Astrocyte (in vitro differentiated cells and primary cell): Measurements from ENCODE around the gene HOXB4. TPM values are rescaled to one million over a fixed set of nuclear protein-coding genes. Genes with fewer than 3 reads are reported as not detected.

ENCODE experiments used
- DNase-seq: peaks from one replicate; pipeline ENCODE4 v3.0.0-alpha.2; 2010; ENCODE audit warnings: low read depth
- FAIRE-seq: peaks from 2 replicates; lab custom pipeline; 2011; peaks lifted over from hg19 to GRCh38; lab: Jason Lieb, UNC
- H2AFZ ChIP-seq: 2 replicates; pipeline ENCODE4 v1.6.0; 2012; ENCODE audit warnings: low read depth, low read length, inconsistent platforms
- H3K27ac ChIP-seq: 2 replicates; pipeline ENCODE4 v1.5.1; 2011; ENCODE audit warnings: low read depth, low read length, inconsistent platforms
- H3K27me3 ChIP-seq: 2 replicates; pipeline ENCODE4 v1.6.0; 2011; ENCODE audit warnings: low read length, inconsistent platforms; ENCODE audit not compliant: insufficient read depth
- H3K36me3 ChIP-seq: 2 replicates; pipeline ENCODE4 v1.5.1; 2011; ENCODE audit warnings: low read length, inconsistent platforms; ENCODE audit not compliant: insufficient read depth
- H3K4me1 ChIP-seq: 2 replicates; pipeline ENCODE4 v1.5.1; 2011; ENCODE audit warnings: low read length, inconsistent platforms; ENCODE audit not compliant: insufficient read depth
- H3K4me2 ChIP-seq: 2 replicates; pipeline ENCODE4 v1.6.0; 2012; ENCODE audit warnings: low read length, inconsistent platforms
- H3K4me3 ChIP-seq: 2 replicates; pipeline ENCODE4 v1.5.1; 2011; ENCODE audit warnings: low read depth, mild to moderate bottlenecking, low read length, inconsistent platforms; ENCODE audit not compliant: insufficient read depth
- H3K79me2 ChIP-seq: 2 replicates; pipeline ENCODE4 v1.6.0; 2012; ENCODE audit warnings: mild to moderate bottlenecking, low read length, inconsistent platforms; ENCODE audit not compliant: insufficient read depth
- H3K9ac ChIP-seq: 2 replicates; pipeline ENCODE4 v1.6.0; 2012; ENCODE audit warnings: mild to moderate bottlenecking, low read length, inconsistent platforms
- H3K9me3 ChIP-seq: 2 replicates; pipeline ENCODE4 v1.5.1; 2012; ENCODE audit warnings: low read depth, mild to moderate bottlenecking, low read length, inconsistent platforms; ENCODE audit not compliant: insufficient read depth
- H4K20me1 ChIP-seq: 2 replicates; pipeline ENCODE4 v1.6.0; 2012; ENCODE audit warnings: low read length, inconsistent platforms; ENCODE audit not compliant: insufficient read depth
- H3K27ac Mint-ChIP-seq: one replicate; pipeline ENCODE4 v1.8.0; 2021; ENCODE audit warnings: mild to moderate bottlenecking, mixed read lengths; ENCODE audit not compliant: unreplicated experiment
- H3K27me3 Mint-ChIP-seq: one replicate; pipeline ENCODE4 v1.8.0; 2021; ENCODE audit warnings: low read depth, mixed read lengths; ENCODE audit not compliant: unreplicated experiment
- H3K36me3 Mint-ChIP-seq: one replicate; pipeline ENCODE4 v1.8.0; 2021; ENCODE audit warnings: low read depth, mixed read lengths; ENCODE audit not compliant: unreplicated experiment
- H3K4me1 Mint-ChIP-seq: one replicate; pipeline ENCODE4 v1.8.0; 2021; ENCODE audit warnings: low read depth, mixed read lengths; ENCODE audit not compliant: unreplicated experiment
- H3K4me3 Mint-ChIP-seq: one replicate; pipeline ENCODE4 v1.8.0; 2021; ENCODE audit warnings: mild to moderate bottlenecking, moderate library complexity, mixed read lengths; ENCODE audit not compliant: unreplicated experiment
- H3K9me3 Mint-ChIP-seq: one replicate; pipeline ENCODE4 v1.8.0; 2021; ENCODE audit warnings: mild to moderate bottlenecking, mixed read lengths; ENCODE audit not compliant: unreplicated experiment
- EZH2 ChIP-seq: IDR thresholded peaks from 2 replicates; pipeline ENCODE4 v1.6.1; 2012; ENCODE audit warnings: mild to moderate bottlenecking, low read length, inconsistent platforms; ENCODE audit not compliant: insufficient read depth
- total RNA-seq: library from RNA; stranded (reverse); gene quantifications from 2 replicates; pipeline ENCODE4 v1.2.1, GENCODE V29; 2021
- TF ChIP-seq, protein P1 (sequence below): IDR thresholded peaks from 2 replicates; pipeline ENCODE4 v1.5.1; 2011; ENCODE audit warnings: low read depth, mild to moderate bottlenecking, inconsistent platforms, low read length, moderate library complexity; ENCODE audit not compliant: insufficient read depth

Gene HOXB4
- total RNA-seq, 1 donor from 2014 or later = not detected

DNA sequence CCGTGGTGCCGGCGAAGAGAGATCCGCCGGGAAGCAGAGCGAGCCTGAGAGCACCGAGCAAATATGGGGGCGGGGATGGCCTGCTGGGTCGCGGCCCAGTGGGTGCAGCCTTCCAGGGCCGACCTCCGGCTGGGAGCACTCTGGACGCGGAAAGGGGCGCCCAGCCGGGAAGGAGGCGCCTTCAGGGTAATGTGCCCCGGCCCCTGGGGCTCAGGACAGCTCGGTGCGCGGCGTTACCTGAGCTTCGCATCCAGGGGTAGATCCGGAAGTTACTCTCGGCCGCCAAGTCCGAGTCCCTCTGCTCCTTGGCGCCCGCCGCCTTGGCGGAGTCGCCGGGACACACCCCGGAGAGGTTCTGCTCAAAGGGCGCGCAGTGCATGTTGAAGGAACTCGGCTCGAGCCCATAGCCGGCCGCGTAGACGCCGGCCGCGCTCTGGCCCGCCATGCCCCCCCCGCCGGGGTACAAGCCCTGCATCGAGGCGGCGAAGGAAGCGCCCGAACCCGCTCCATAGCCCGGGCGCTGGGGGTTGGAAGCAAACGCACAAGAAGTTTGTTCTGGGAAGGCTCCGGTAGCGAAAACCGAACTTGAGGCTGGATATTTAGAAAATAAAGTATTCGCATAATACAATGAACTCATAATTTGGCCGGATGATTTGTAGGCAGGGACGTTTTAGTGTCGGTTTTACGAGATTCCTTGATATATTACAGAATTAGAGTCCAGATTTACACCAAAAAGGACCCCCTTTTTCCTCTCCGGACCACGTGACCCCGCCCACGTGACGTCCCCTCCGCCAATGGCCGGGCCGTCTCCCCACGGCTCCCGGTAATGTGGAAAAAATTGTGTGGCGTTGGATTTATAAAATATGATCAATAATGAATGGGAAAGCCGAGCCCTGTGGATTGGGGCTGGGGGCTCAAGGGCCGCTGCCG, 32.4 kb upstream of the HOXB4 start, which contains the start of gene HOXB7:
TSS of gene HOXB7 (minus strand) at position 736 of the 930 bp plus-strand sequence. CDS start at position 637, 99 bp downstream.
- peak within 1 kb of the TSS; percentile 74 for H3K4me2 ChIP-seq
- Mint-ChIP-seq H3K4me1 (no peaks in the 10 kb centered on the region), H3K9me3 (peaks cover 37% of the 10 kb centered on the region), H3K4me3 (no peak within 1 kb of the TSS), H3K36me3 (no peaks in the 10 kb centered on the region), H3K27me3 (peaks cover 77% of the 10 kb centered on the region), H3K27ac (peak within 1 kb of the TSS; percentile 62)
- H3K36me3 ChIP-seq = no peaks in the 10 kb centered on the region
- peaks cover 4% of the 10 kb centered on the region for H3K4me1 ChIP-seq
- H3K27ac ChIP-seq = no peak within 1 kb of the TSS
- H3K9ac ChIP-seq = no peak within 1 kb of the TSS
- peaks cover 21% of the 10 kb centered on the region for H4K20me1 ChIP-seq
- FAIRE-seq = no peak
- no peaks in the 10 kb centered on the region for H3K79me2 ChIP-seq
- TF ChIP-seq, protein P1, sequence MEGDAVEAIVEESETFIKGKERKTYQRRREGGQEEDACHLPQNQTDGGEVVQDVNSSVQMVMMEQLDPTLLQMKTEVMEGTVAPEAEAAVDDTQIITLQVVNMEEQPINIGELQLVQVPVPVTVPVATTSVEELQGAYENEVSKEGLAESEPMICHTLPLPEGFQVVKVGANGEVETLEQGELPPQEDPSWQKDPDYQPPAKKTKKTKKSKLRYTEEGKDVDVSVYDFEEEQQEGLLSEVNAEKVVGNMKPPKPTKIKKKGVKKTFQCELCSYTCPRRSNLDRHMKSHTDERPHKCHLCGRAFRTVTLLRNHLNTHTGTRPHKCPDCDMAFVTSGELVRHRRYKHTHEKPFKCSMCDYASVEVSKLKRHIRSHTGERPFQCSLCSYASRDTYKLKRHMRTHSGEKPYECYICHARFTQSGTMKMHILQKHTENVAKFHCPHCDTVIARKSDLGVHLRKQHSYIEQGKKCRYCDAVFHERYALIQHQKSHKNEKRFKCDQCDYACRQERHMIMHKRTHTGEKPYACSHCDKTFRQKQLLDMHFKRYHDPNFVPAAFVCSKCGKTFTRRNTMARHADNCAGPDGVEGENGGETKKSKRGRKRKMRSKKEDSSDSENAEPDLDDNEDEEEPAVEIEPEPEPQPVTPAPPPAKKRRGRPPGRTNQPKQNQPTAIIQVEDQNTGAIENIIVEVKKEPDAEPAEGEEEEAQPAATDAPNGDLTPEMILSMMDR = no peak
- TF ChIP-seq EZH2 = peak; percentile 98
- peak within 1 kb of the TSS; percentile 60 for H2AFZ ChIP-seq
- no peak for DNase-seq
- peak within 1 kb of the TSS; percentile 29 for H3K4me3 ChIP-seq
- H3K9me3 ChIP-seq = peaks cover 3% of the 10 kb centered on the region
- peaks cover 85% of the 10 kb centered on the region for H3K27me3 ChIP-seq

DNA sequence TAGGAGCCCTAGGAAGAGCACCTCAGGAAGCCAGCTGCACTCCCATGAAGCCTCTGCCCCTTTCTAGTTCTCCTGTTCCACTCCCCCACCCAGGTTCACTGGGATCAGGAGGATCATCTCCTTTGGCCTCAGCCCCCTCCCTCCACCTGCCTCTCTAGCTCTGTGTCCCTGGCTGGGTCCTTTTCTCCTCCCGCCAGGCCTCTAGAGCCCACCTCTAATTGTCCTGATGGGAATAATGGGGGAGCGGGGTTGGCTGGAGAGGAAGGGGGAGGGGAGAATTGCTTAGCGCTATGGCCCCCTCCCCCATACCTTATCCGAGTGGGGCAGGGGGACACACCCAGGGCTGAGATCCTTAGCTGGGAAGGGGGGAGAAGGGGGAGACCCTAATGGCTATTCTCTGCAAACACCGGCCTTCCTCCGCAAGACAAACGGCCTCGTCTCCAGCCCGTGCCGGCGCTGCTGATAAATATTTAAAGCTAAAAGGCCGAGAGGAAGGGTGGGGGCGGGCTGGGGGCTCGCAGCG, 31.7 kb upstream of the HOXB4 start:
- no peak overlapping the region for H3K4me3 ChIP-seq
- DNase-seq (no peak), FAIRE-seq (no peak)
- no peak overlapping the region for H3K27ac ChIP-seq
- Mint-ChIP-seq H3K4me3 (no peak overlapping the region), H3K9me3 (peaks cover 34% of the 10 kb centered on the region), H3K36me3 (no peaks in the 10 kb centered on the region), H3K27ac (no peak overlapping the region), H3K27me3 (peaks cover 78% of the 10 kb centered on the region), H3K4me1 (no peaks in the 10 kb centered on the region)
- no peaks in the 10 kb centered on the region for H3K79me2 ChIP-seq
- no peaks in the 10 kb centered on the region for H3K36me3 ChIP-seq
- TF ChIP-seq EZH2 = no peak
- TF ChIP-seq, protein P1 = no peak
- H3K9me3 ChIP-seq = peaks cover 3% of the 10 kb centered on the region
- peaks cover 85% of the 10 kb centered on the region for H3K27me3 ChIP-seq
- H3K4me1 ChIP-seq = peaks cover 4% of the 10 kb centered on the region
- peak overlapping the region; percentile 74 for H3K4me2 ChIP-seq
- H3K9ac ChIP-seq = no peak overlapping the region
- H4K20me1 ChIP-seq = peaks cover 20% of the 10 kb centered on the region
- peak overlapping the region; percentile 60 for H2AFZ ChIP-seq
